Caco-2 (cell line): Measurements from ENCODE around the gene TMEM132E. TPM values are rescaled to one million over a fixed set of nuclear protein-coding genes. Genes with fewer than 3 reads are reported as not detected.

Source experiments
- BruUV-seq: library from RNA; stranded (reverse); fragments of 400-500 nt; replicated peaks from 2 replicates; lab custom pipeline; 2021; lab: Mats Ljungman, UMichigan
- CTCF ChIA-PET: fragments of 300-600 bp; sonication (Branson Sonifier 250); formaldehyde crosslinking; loops from one replicate; lab custom pipeline; 2022; ENCODE audit warnings: antibody characterized with exemption; lab: Charles Lee
- POLR2A ChIA-PET: fragments of 300-600 bp; sonication (Branson Sonifier 250); formaldehyde crosslinking; loops from one replicate; lab custom pipeline; 2022; ENCODE audit warnings: antibody characterized with exemption; lab: Charles Lee
- DNase-seq, 2 experiments: peaks; one replicate each; pipeline versions ENCODE4 v3.0.0 to v3.0.0-alpha.2; 2020 to 2022
- H3K27me3 ChIP-seq: replicated peaks from 2 replicates; pipeline ENCODE4 v1.6.0; 2011; ENCODE audit warnings: low read length; ENCODE audit not compliant: control insufficient read depth, insufficient read depth
- H3K36me3 ChIP-seq: 2 replicates; pipeline ENCODE4 v1.5.1; 2011; ENCODE audit warnings: low read length; ENCODE audit not compliant: control insufficient read depth, insufficient read depth
- H3K4me1 ChIP-seq: fragments of 250-450 bp; sonication (Bioruptor Pico); 2 replicates; pipeline ENCODE4 v1.5.1; 2020; ENCODE audit warnings: mild to moderate bottlenecking
- H3K4me3 ChIP-seq: 2 replicates; pipeline ENCODE4 v1.5.1; 2011; ENCODE audit warnings: low read depth, mild to moderate bottlenecking, control low read depth, low read length
- H3K9me3 ChIP-seq: fragments of 250-450 bp; sonication (Bioruptor Pico); 2 replicates; pipeline ENCODE4 v1.5.1; 2020; ENCODE audit warnings: mild to moderate bottlenecking, moderate library complexity
- H3K27ac Mint-ChIP-seq: one replicate; pipeline ENCODE4 v1.8.0; 2022; ENCODE audit warnings: mixed read lengths; ENCODE audit not compliant: unreplicated experiment
- H3K27me3 Mint-ChIP-seq: one replicate; pipeline ENCODE4 v1.8.0; 2022; ENCODE audit warnings: mixed read lengths; ENCODE audit not compliant: insufficient read depth, unreplicated experiment
- H3K36me3 Mint-ChIP-seq: one replicate; pipeline ENCODE4 v1.8.0; 2022; ENCODE audit warnings: mild to moderate bottlenecking, mixed read lengths; ENCODE audit not compliant: insufficient read depth, unreplicated experiment
- H3K4me1 Mint-ChIP-seq: one replicate; pipeline ENCODE4 v1.8.0; 2022; ENCODE audit warnings: low read depth, mixed read lengths; ENCODE audit not compliant: unreplicated experiment
- H3K4me3 Mint-ChIP-seq: one replicate; pipeline ENCODE4 v1.8.0; 2022; ENCODE audit warnings: mild to moderate bottlenecking, moderate library complexity, mixed read lengths; ENCODE audit not compliant: unreplicated experiment
- H3K9me3 Mint-ChIP-seq: one replicate; pipeline ENCODE4 v1.8.0; 2022; ENCODE audit warnings: mixed read lengths; ENCODE audit not compliant: unreplicated experiment
- CTCF ChIP-seq, 2 experiments: fragments of 200-600 bp in 1 of 2; IDR thresholded peaks; 1 replicate in 1 of 2; 2 replicates in 1 of 2; pipeline versions ENCODE4 v1.5.1 to v1.8.0; 2011 to 2022; ENCODE audit warnings: antibody characterized with exemption in 1 of 2, control low read depth in 1 of 2, inconsistent platforms in 1 of 2, low read depth in 1 of 2, low read length in 1 of 2, mild to moderate bottlenecking in 1 of 2, moderate library complexity in 1 of 2; ENCODE audit not compliant: insufficient read depth in 1 of 2, severe bottlenecking in 1 of 2, unreplicated experiment in 1 of 2
- intact Hi-C: fragments of 100-400 bp; cut with micrococcal nuclease; formaldehyde crosslinking; loops from one replicate; pipeline ENCODE4 v1.10.0; 2022; ENCODE audit not compliant: unreplicated experiment
- total RNA-seq: library from RNA; stranded (reverse); gene quantifications from 2 replicates; pipeline ENCODE4 v1.2.3, GENCODE V29; 2022

Gene TMEM132E
- total RNA-seq, 1 experiment from 2014 or later: 0.07 TPM

GRCh38 chr17:34556931-34557330, 22.5 kb upstream of the TMEM132E start:
- no peak for DNase-seq
- Histone ChIP-seq H3K4me3 (no peak overlapping the region), H3K4me1 (no peaks in the 10 kb centered on the region), H3K27me3 (no peaks in the 10 kb centered on the region), H3K36me3 (no peaks in the 10 kb centered on the region), H3K9me3 (no peaks in the 10 kb centered on the region)
- Mint-ChIP-seq H3K36me3 (no peaks in the 10 kb centered on the region), H3K27me3 (peaks cover 12% of the 10 kb centered on the region), H3K9me3 (no peaks in the 10 kb centered on the region), H3K27ac (no peak overlapping the region), H3K4me3 (no peak overlapping the region), H3K4me1 (no peaks in the 10 kb centered on the region)
- ChIA-PET CTCF (no interaction called here), POLR2A (no interaction called here)
- intact Hi-C loops: no loop called here
- TF ChIP-seq CTCF (IDR thresholded peaks at IDR 0.05; ENCODE audit: insufficient read depth in 1 of 2, low read depth in 1 of 2, low read length in 1 of 2, severe bottlenecking in 1 of 2, unreplicated experiment in 1 of 2): no peak
- BruUV-seq: no TSS peak

GRCh38 chr17:34561328-34561727, 18.1 kb upstream of the TMEM132E start:
- H3K9me3 Mint-ChIP-seq: no peaks in the 10 kb centered on the region

DNA sequence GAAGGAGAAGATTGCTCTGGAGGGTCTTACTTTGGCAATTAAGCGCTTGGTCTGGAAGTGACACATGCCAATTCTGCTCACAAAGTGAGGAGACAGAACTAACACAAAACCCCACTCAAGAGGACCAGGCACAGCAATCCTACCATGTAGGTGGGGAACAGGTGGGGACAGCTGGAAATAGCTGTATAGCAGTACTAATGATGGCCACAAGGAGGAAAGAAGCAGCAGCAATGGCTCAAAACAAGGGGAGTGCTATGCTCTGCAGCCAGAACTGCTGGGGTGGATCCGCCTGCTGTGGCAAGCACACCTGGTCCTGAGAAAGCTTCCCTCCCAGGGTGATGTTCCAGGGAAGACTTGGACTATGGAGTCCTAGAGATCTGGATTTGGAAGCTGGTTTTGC, 17.0 kb upstream of the TMEM132E start:
- no peaks in the 10 kb centered on the region for H3K27me3 ChIP-seq
- H3K4me3 ChIP-seq: no peak overlapping the region
- H3K36me3 Mint-ChIP-seq: no peaks in the 10 kb centered on the region
- H3K27me3 Mint-ChIP-seq: peaks cover 15% of the 10 kb centered on the region
- no peaks in the 10 kb centered on the region for H3K4me1 ChIP-seq
- no peak overlapping the region for H3K27ac Mint-ChIP-seq
- BruUV-seq: no TSS peak
- ChIA-PET CTCF (interaction anchor here (0.7 kb wide), 1 partner anchor 352 kb away, joined by 3 read pairs; no protein-coding TSS in a partner anchor), POLR2A (no interaction called here)
- no peaks in the 10 kb centered on the region for H3K9me3 Mint-ChIP-seq
- no peaks in the 10 kb centered on the region for H3K4me1 Mint-ChIP-seq
- intact Hi-C loops: no loop called here
- H3K36me3 ChIP-seq: no peaks in the 10 kb centered on the region
- H3K4me3 Mint-ChIP-seq: no peak overlapping the region
- TF ChIP-seq CTCF (IDR thresholded peaks at IDR 0.05; ENCODE audit: insufficient read depth in 1 of 2, low read depth in 1 of 2, low read length in 1 of 2, severe bottlenecking in 1 of 2, unreplicated experiment in 1 of 2): peak; percentile 56 to 57
- DNase-seq: peak in 1 of 2 experiments; percentile 24
- no peaks in the 10 kb centered on the region for H3K9me3 ChIP-seq

More at GRCh38 chr17:34561328-34561727, 18.1 kb upstream of the TMEM132E start:
- intact Hi-C loops: no loop called here
- H3K4me1 Mint-ChIP-seq: no peaks in the 10 kb centered on the region
- no peak overlapping the region for H3K4me3 Mint-ChIP-seq
- ChIA-PET CTCF (no interaction called here), POLR2A (no interaction called here)
- no peak for DNase-seq
- no peak overlapping the region for H3K4me3 ChIP-seq
- no peaks in the 10 kb centered on the region for H3K27me3 ChIP-seq
- H3K4me1 ChIP-seq: no peaks in the 10 kb centered on the region
- BruUV-seq: no TSS peak
- peaks cover 15% of the 10 kb centered on the region for H3K27me3 Mint-ChIP-seq
- no peak overlapping the region for H3K27ac Mint-ChIP-seq
- no peak for TF ChIP-seq CTCF (IDR thresholded peaks at IDR 0.05; ENCODE audit: insufficient read depth in 1 of 2, low read depth in 1 of 2, low read length in 1 of 2, severe bottlenecking in 1 of 2, unreplicated experiment in 1 of 2)
- no peaks in the 10 kb centered on the region for H3K36me3 Mint-ChIP-seq
- H3K36me3 ChIP-seq: no peaks in the 10 kb centered on the region
- H3K9me3 ChIP-seq: no peaks in the 10 kb centered on the region
